Activated naive CD8-positive, alpha-beta T cell treated with anti-CD3 and anti-CD28 coated beads, Interleukin-2, amount 10 ng/mL, durations not matched to agents 7 days and 5 days (primary cell): ENCODE measurements around the gene EML4. TPM values are rescaled to one million over a fixed set of nuclear protein-coding genes. Genes with fewer than 3 reads are reported as not detected.
"Not testable (repeated sequence)": the region's sequence is repeated elsewhere in the genome, so short reads cannot be mapped to it uniquely, and the experiment has no call there.

Experiments
- ATAC-seq: fragments of 150-1000 bp; cut with Tn5 transposase; one replicate; pipeline ENCODE4 v1.10.0; 2021; ENCODE audit warnings: low read depth, moderate library complexity
- POLR2A ChIA-PET: fragments of 350-600 bp; sonication (Branson Sonifier 250); formaldehyde crosslinking; loops from one replicate; lab custom pipeline; 2021; ENCODE audit warnings: antibody characterized with exemption; lab: Charles Lee
- DNase-seq: peaks from one replicate; pipeline ENCODE4 v3.0.0; 2021
- H3K27ac Mint-ChIP-seq: one replicate; pipeline ENCODE4 v1.8.0; 2022; ENCODE audit warnings: mild to moderate bottlenecking, mixed read lengths
- H3K27me3 Mint-ChIP-seq: one replicate; pipeline ENCODE4 v1.8.0; 2022; ENCODE audit warnings: mild to moderate bottlenecking, moderate library complexity, mixed read lengths
- H3K36me3 Mint-ChIP-seq: one replicate; pipeline ENCODE4 v1.8.0; 2021; ENCODE audit warnings: mild to moderate bottlenecking, mixed read lengths
- H3K4me1 Mint-ChIP-seq: one replicate; pipeline ENCODE4 v1.8.0; 2021; ENCODE audit warnings: mixed read lengths
- H3K4me3 Mint-ChIP-seq: one replicate; pipeline ENCODE4 v1.8.0; 2022; ENCODE audit warnings: mild to moderate bottlenecking, moderate library complexity, mixed read lengths
- H3K9me3 Mint-ChIP-seq: one replicate; pipeline ENCODE4 v1.8.0; 2021; ENCODE audit warnings: mixed read lengths
- total RNA-seq, 2 experiments: library from RNA; stranded (reverse); gene quantifications; one replicate each; pipeline ENCODE4 v1.2.3, GENCODE V29; 2021

EML4 gene
- total RNA-seq, 2 experiments from 2014 or later: 111 to 119 TPM

DNA sequence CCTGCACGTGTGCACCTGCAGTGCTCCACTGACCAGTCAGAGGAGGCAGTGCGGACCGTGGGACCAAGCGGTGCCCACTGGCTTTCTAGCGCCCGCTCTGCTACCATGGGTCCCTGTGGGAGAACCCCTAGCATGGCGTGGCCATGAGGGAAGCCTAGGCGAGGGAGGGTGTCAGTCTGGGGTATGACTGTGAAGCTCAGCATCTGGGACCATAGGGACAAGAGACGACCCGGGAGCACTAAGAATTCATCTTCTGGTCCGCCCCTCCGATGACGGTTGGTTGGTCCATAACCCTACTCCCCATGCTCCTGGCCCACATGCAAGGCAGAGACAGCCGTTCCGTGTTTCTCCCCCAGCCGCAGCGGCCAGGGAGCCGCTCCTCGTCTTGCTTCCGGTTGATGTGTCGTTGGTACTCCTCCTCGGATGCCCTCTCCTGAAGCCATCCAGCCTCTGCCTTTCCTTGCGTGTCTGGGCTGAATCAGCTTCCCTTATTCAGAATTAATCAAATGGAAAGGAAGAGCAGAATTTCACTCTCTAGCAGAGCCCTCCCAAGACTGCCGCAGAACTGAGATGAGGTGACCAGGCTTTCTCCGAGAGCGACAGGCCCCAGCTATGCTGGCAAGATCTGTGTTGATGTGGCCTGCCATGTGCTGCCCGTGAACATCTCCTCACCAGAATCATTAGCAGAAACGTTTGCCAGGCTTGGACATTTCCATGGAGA is 168.9 kb downstream of the EML4 start:
- POLR2A ChIA-PET: no interaction called here
- peaks cover 2% of the 10 kb centered on the region for H3K9me3 Mint-ChIP-seq
- no peaks in the 10 kb centered on the region for H3K27me3 Mint-ChIP-seq
- H3K36me3 Mint-ChIP-seq: peaks cover 64% of the 10 kb centered on the region
- no peak overlapping the region for H3K27ac Mint-ChIP-seq
- DNase-seq (no peak), ATAC-seq (no peak)
- H3K4me1 Mint-ChIP-seq: peaks cover 17% of the 10 kb centered on the region
- no peak overlapping the region for H3K4me3 Mint-ChIP-seq

DNA sequence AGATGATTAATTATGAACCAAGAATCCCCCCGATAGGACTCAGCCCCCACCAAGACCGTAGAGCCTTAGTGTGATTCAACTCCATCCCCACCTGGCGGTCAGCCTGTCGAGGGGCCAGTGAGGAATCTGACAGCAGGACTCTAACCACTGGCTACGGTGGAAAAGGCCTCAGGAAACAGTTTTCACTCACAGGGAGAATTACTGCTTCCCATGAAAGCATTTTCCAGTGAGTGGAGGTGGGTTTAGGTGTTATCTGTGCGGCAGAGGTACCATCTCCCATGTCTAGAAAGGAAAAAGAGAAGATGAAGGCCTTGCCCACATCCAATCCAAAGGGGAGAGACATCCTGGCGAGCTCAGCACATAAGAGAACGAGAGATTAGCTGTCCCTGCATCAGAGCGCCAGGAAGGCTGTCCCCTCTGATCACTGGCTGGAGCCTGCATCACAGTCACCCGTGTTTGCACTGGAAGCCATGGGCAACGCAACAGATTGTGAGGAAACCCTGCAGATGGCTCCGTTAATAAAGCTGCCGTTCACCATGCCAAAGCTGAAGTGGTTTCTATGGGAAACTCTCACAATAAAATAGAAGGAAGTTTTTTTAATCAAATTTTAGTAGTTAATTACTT is 169.5 kb downstream of the EML4 start:
- POLR2A ChIA-PET: no interaction called here
- DNase-seq (no peak), ATAC-seq (no peak)
- peaks cover 61% of the 10 kb centered on the region for H3K36me3 Mint-ChIP-seq
- H3K4me3 Mint-ChIP-seq: no peak overlapping the region
- H3K27ac Mint-ChIP-seq: no peak overlapping the region
- peaks cover 23% of the 10 kb centered on the region for H3K4me1 Mint-ChIP-seq
- peaks cover 2% of the 10 kb centered on the region for H3K9me3 Mint-ChIP-seq
- no peaks in the 10 kb centered on the region for H3K27me3 Mint-ChIP-seq

DNA sequence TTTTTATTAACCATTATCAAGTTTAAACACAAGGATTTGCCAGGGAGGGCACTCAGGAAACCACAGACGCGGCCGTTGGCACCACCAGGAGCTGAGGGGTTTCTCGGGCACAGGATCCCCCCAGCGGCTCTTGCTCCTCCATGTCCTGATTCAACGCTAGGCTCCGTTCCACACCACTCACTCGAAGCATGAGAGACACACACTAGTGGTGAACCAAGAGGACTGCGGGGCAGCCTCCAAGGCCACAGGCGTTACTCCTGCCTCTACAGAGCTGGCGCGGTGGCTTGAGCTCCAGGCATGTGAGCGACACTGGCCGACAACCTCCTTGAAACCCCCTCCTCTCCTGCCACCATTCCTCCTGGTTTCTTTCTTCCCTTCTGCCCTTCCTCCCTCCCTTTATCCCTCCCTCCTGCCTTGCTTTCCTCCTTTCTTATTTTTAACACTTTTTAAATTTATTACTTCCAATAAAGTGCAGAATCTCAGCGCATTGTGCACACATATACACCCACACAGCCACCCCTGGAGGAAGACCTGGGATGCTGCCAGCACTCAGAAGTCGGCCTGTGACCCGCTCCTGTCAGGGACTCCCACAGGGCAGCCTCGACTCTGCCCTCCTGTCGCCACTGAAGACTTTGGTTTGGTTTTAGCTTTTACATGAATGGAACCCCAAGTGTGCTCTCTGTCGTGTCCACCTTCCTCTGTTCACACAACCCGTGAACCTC is 170.2 kb downstream of the EML4 start:
- Mint-ChIP-seq H3K4me3 (no peak overlapping the region), H3K4me1 (peaks cover 24% of the 10 kb centered on the region), H3K27me3 (no peaks in the 10 kb centered on the region), H3K9me3 (peaks cover 2% of the 10 kb centered on the region), H3K27ac (peak overlapping the region; percentile 10), H3K36me3 (peaks cover 59% of the 10 kb centered on the region)
- no peak for ATAC-seq
- POLR2A ChIA-PET: interaction anchor here (1.1 kb wide), 1 partner anchor 21 kb away, joined by 5 read pairs; no protein-coding TSS in a partner anchor
- no peak for DNase-seq

- no peak overlapping the region for H3K4me3 Mint-ChIP-seq
- H3K36me3 Mint-ChIP-seq: peaks cover 60% of the 10 kb centered on the region
- H3K27ac Mint-ChIP-seq: peak overlapping the region; percentile 39
- no peaks in the 10 kb centered on the region for H3K27me3 Mint-ChIP-seq
- DNase-seq: no peak
- peaks cover 2% of the 10 kb centered on the region for H3K9me3 Mint-ChIP-seq
- POLR2A ChIA-PET: interaction anchor here (1.1 kb wide), 1 partner anchor 20 kb away, joined by 5 read pairs; no protein-coding TSS in a partner anchor
- peaks cover 24% of the 10 kb centered on the region for H3K4me1 Mint-ChIP-seq
- ATAC-seq: no peak
Measured at GRCh38 chr2:42340045-42340937, 171.1 kb downstream of the EML4 start.

DNA sequence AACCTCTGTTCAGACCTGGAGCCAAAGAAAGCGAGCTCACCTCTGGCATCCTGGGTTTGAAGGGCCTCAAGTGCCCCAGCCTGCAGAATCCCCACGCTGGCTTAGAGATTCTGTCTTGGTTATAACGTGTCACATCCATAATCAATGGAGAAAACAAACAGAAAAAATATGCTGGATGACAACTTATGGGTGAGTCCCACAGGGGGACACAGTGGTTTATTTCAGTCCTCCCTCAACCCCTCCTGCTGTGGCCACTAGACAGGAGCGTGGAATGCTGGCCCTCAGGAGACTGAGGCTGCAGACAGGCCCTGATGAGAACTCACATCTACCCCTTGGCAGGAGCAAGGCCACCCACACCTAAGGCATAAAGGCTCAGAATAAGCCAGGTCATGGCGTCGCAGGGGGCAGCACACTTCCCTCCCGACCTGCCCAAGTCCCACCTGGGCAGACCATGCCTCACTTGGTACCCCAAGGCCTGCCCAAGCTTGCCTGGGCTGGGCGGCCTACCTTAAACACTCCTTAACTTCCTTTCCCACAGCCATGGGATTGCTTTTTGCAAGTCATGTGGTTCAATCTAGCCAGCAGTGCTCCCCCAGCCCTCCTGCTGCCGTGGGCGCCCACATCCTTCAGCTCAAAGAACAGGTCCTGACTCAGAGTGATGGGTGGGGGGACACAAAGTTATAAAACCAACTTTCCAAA is 171.9 kb downstream of the EML4 start:
- POLR2A ChIA-PET: no interaction called here
- DNase-seq (no peak), ATAC-seq (no peak)
- H3K27ac Mint-ChIP-seq: peak overlapping the region; percentile 71
- H3K4me1 Mint-ChIP-seq: peaks cover 24% of the 10 kb centered on the region
- no peak overlapping the region for H3K4me3 Mint-ChIP-seq
- H3K9me3 Mint-ChIP-seq: peaks cover 2% of the 10 kb centered on the region
- peaks cover 61% of the 10 kb centered on the region for H3K36me3 Mint-ChIP-seq
- no peaks in the 10 kb centered on the region for H3K27me3 Mint-ChIP-seq

- ATAC-seq: peak; percentile 66
- peak overlapping the region; percentile 82 for H3K27ac Mint-ChIP-seq
- H3K4me3 Mint-ChIP-seq: no peak overlapping the region
- peaks cover under 1% of the 10 kb centered on the region for H3K9me3 Mint-ChIP-seq
- peaks cover 56% of the 10 kb centered on the region for H3K36me3 Mint-ChIP-seq
- POLR2A ChIA-PET: interaction anchor here (0.6 to 0.8 kb wide), 2 partner anchors 20 to 144 kb away, joined by 3 to 6 read pairs; no protein-coding TSS in a partner anchor
- no peaks in the 10 kb centered on the region for H3K27me3 Mint-ChIP-seq
- DNase-seq: no peak
- peaks cover 24% of the 10 kb centered on the region for H3K4me1 Mint-ChIP-seq
Measured at GRCh38 chr2:42342061-42342794, 173.1 kb downstream of the EML4 start.

- H3K27ac Mint-ChIP-seq: no peak overlapping the region
- peaks cover 24% of the 10 kb centered on the region for H3K4me1 Mint-ChIP-seq
- H3K36me3 Mint-ChIP-seq: peaks cover 53% of the 10 kb centered on the region
- H3K27me3 Mint-ChIP-seq: no peaks in the 10 kb centered on the region
- H3K9me3 Mint-ChIP-seq: no peaks in the 10 kb centered on the region
- POLR2A ChIA-PET: no interaction called here
- DNase-seq (no peak), ATAC-seq (no peak)
- H3K4me3 Mint-ChIP-seq: no peak overlapping the region
Measured at GRCh38 chr2:42342795-42343241, 173.7 kb downstream of the EML4 start.

DNA sequence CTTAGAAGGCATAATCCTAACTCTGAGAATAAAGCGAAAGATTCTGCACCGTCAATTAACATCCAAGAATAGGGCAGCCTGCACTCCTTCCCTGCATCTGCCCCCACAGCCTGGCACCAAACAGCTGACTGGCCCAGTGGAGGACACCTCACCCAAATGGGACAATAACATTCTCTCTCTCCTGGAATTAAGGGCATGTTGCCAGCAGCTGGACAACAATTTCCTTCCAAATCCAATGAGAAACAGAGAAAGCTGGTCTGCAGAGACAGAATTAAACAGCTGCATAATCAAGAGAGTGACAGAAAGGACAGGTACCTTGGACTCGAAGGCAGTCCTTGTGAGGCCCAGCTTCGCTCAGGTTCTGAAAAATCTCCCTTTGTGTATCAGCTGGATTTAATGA is 176.8 kb downstream of the EML4 start:
- POLR2A ChIA-PET: interaction anchor here (0.6 kb wide), 1 partner anchor 123 kb away, joined by 6 read pairs; no protein-coding TSS in a partner anchor
- Mint-ChIP-seq H3K4me1 (peaks cover 24% of the 10 kb centered on the region), H3K4me3 (no peak overlapping the region), H3K27me3 (no peaks in the 10 kb centered on the region), H3K27ac (no peak overlapping the region), H3K9me3 (no peaks in the 10 kb centered on the region), H3K36me3 (peaks cover 50% of the 10 kb centered on the region)
- ATAC-seq (no peak), DNase-seq (no peak)

GRCh38 chr2:42346856-42347255 is 177.7 kb downstream of the EML4 start:
- ATAC-seq, H3K27me3 Mint-ChIP-seq, H3K4me3 Mint-ChIP-seq, DNase-seq, POLR2A ChIA-PET, H3K9me3 Mint-ChIP-seq, H3K27ac Mint-ChIP-seq: not testable (repeated sequence)
- H3K4me1 Mint-ChIP-seq: peaks cover 18% of the 10 kb centered on the region
- H3K36me3 Mint-ChIP-seq: peaks cover 52% of the 10 kb centered on the region

GRCh38 chr2:42347518-42347917 is 178.4 kb downstream of the EML4 start:
- POLR2A ChIA-PET, H3K27ac Mint-ChIP-seq: not testable (repeated sequence)

DNA sequence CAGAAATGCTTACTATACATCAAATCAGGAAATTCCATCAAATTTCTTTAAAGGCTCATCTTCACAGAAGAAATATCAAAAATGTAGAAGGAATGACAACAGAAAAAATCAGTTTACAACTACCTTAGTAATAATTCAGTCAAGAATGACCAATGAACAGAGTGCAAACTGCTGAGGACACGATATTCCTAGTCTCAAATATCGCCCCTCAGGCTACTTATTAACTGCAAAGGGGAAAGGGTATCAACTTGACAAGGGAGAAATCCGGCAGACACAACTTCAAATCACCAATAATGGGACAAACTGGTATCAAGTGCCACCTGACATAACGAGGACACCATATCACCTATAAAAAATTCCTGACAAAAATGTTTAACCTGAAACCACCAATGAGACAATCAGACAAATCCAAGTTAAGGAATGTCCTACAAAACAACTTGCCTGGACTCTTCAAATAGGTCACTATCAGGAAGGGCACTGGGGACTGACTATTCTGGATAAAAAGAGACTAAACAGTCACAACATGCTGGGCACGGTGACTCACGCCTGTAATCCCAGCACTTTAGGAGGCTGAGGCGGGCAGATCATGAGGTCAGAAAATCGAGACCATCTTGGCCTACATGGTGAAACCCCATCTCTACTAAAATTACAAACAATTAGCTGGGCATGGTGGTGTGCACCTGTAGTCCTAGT is 179.1 kb downstream of the EML4 start:
- no peak overlapping the region for H3K27ac Mint-ChIP-seq

More at GRCh38 chr2:42347518-42347917, 178.4 kb downstream of the EML4 start:
- not testable (repeated sequence) for DNase-seq, H3K9me3 Mint-ChIP-seq, H3K4me3 Mint-ChIP-seq, ATAC-seq, H3K27me3 Mint-ChIP-seq
- Mint-ChIP-seq H3K36me3 (peaks cover 53% of the 10 kb centered on the region), H3K4me1 (peaks cover 11% of the 10 kb centered on the region)

More for the DNA sequence above, 179.1 kb downstream of the EML4 start:
- Mint-ChIP-seq H3K36me3 (peaks cover 56% of the 10 kb centered on the region), H3K4me1 (peaks cover 7% of the 10 kb centered on the region), H3K27me3 (no peaks in the 10 kb centered on the region), H3K9me3 (no peaks in the 10 kb centered on the region), H3K4me3 (no peak overlapping the region)
- DNase-seq (no peak), ATAC-seq (no peak)
- POLR2A ChIA-PET: no interaction called here
